Measurements from ENCODE around the gene TWSG1. TPM values are rescaled to one million over a fixed set of nuclear protein-coding genes. Genes with fewer than 3 reads are reported as not detected.

Gene TWSG1
- total RNA-seq, 2 donors from 2014 or later: 30.7 to 31.4 TPM

DNA sequence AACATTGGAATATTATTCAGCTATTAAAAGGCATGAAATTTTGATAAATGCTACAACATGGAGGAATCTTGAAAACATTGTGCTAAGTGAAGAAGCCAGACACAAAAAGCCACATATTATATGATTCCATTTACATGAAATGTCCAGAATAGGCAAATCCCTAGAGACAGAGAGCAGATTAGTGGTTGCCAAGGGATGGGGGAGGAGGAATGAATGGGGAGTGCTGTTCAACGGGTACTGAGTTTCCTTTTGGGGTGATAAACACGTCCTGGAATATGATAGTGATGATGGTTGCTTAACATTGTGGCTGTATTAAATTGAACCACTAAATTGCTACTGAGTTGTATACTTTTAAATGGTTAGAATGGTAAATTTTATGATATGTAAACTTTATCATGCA lies 8.9 kb upstream of the TWSG1 start:
- Mint-ChIP-seq H3K4me1 (no peaks in the 10 kb centered on the region), H3K27me3 (ENCODE audit: insufficient read depth) (peaks cover 21% of the 10 kb centered on the region), H3K27ac (no peak overlapping the region), H3K4me3 (no peak overlapping the region), H3K9me3 (peaks cover 14% of the 10 kb centered on the region), H3K36me3 (ENCODE audit: low read depth) (no peaks in the 10 kb centered on the region)
- no peak overlapping the region for H3K27ac ChIP-seq (ENCODE audit: low read depth, low read length)
- TF ChIP-seq CTCF (conservative IDR thresholded peaks at IDR 0.05): no peak
- H3K9me3 ChIP-seq (ENCODE audit: control insufficient read depth, low read length): peaks cover 18% of the 10 kb centered on the region
- H3K9ac ChIP-seq (ENCODE audit: extremely low read depth, low read length, poor library complexity, severe bottlenecking): no peak overlapping the region
- no peaks in the 10 kb centered on the region for H3K36me3 ChIP-seq (ENCODE audit: control insufficient read depth, insufficient read depth, low read length)
- no peak overlapping the region for H3K4me3 ChIP-seq (ENCODE audit: low read length)
- 91% methylated on average over 2 of the region's 2 CpGs; no CpG with 5 or more reads in 1 of the 2 experiments for WGBS, 2 experiments (ENCODE audit: insufficient coverage in 1 of 2, insufficient read length in 1 of 2)
- H3K27me3 ChIP-seq (ENCODE audit: control insufficient read depth, insufficient read depth, low read length, poor library complexity, severe bottlenecking): no peaks in the 10 kb centered on the region
- DNase-seq: no peak
- H3K4me1 ChIP-seq (ENCODE audit: control insufficient read depth, insufficient read depth, low read length): no peaks in the 10 kb centered on the region

- Histone ChIP-seq H3K9ac (ENCODE audit: extremely low read depth, low read length, poor library complexity, severe bottlenecking) (no peak overlapping the region), H3K4me3 (ENCODE audit: low read length) (peak overlapping the region; percentile 17), H3K4me1 (ENCODE audit: control insufficient read depth, insufficient read depth, low read length) (no peaks in the 10 kb centered on the region), H3K36me3 (ENCODE audit: control insufficient read depth, insufficient read depth, low read length) (no peaks in the 10 kb centered on the region), H3K27ac (ENCODE audit: low read depth, low read length) (no peak overlapping the region), H3K27me3 (ENCODE audit: control insufficient read depth, insufficient read depth, low read length, poor library complexity, severe bottlenecking) (peaks cover 6% of the 10 kb centered on the region), H3K9me3 (ENCODE audit: control insufficient read depth, low read length) (peaks cover 18% of the 10 kb centered on the region)
- WGBS, 2 experiments (ENCODE audit: insufficient coverage in 1 of 2, insufficient read length in 1 of 2): 67 to 93% methylated on average over 1 to 2 of the region's 2 CpGs
- no peak for TF ChIP-seq CTCF (conservative IDR thresholded peaks at IDR 0.05)
- DNase-seq: no peak
- Mint-ChIP-seq H3K27me3 (ENCODE audit: insufficient read depth) (peaks cover 27% of the 10 kb centered on the region), H3K4me1 (no peaks in the 10 kb centered on the region), H3K36me3 (ENCODE audit: low read depth) (no peaks in the 10 kb centered on the region), H3K4me3 (no peak overlapping the region), H3K27ac (no peak overlapping the region), H3K9me3 (peaks cover 14% of the 10 kb centered on the region)
These were observed 5.8 kb upstream of the TWSG1 start for GRCh38 chr18:9328776-9329175.

DNA sequence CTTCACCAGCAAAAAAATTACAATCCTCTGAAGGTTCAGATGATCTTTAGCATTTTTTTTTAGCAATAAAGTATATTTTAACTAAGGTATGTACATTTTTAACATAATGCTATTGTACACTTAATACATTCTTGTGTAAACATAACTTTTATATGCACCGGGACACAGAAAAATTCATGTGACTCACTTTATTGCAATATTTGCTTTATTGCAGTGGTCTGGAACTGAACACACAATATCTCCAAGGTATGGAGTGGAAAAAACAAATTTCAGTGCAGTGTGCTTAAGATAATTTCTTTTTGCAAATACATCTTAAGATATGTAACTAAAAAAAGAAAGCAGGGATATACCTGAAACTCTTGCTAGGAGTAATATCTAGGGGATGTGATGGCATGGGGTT lies 5.1 kb upstream of the TWSG1 start:
- Histone ChIP-seq H3K27ac (ENCODE audit: low read depth, low read length) (no peak overlapping the region), H3K36me3 (ENCODE audit: control insufficient read depth, insufficient read depth, low read length) (no peaks in the 10 kb centered on the region), H3K4me1 (ENCODE audit: control insufficient read depth, insufficient read depth, low read length) (no peaks in the 10 kb centered on the region), H3K27me3 (ENCODE audit: control insufficient read depth, insufficient read depth, low read length, poor library complexity, severe bottlenecking) (peaks cover 6% of the 10 kb centered on the region), H3K4me3 (ENCODE audit: low read length) (no peak overlapping the region), H3K9ac (ENCODE audit: extremely low read depth, low read length, poor library complexity, severe bottlenecking) (no peak overlapping the region), H3K9me3 (ENCODE audit: control insufficient read depth, low read length) (peaks cover 18% of the 10 kb centered on the region)
- Mint-ChIP-seq H3K4me3 (no peak overlapping the region), H3K27me3 (ENCODE audit: insufficient read depth) (peaks cover 30% of the 10 kb centered on the region), H3K4me1 (no peaks in the 10 kb centered on the region), H3K9me3 (peaks cover 14% of the 10 kb centered on the region), H3K27ac (no peak overlapping the region), H3K36me3 (ENCODE audit: low read depth) (no peaks in the 10 kb centered on the region)
- DNase-seq: no peak
- 80% methylated on average over 1 of the region's 1 CpG; no CpG with 5 or more reads in 1 of the 2 experiments for WGBS, 2 experiments (ENCODE audit: insufficient coverage in 1 of 2, insufficient read length in 1 of 2)
- no peak for TF ChIP-seq CTCF (conservative IDR thresholded peaks at IDR 0.05)

Data from endodermal cell (in vitro differentiated cells).